Endothelial cell of umbilical vein (primary cell): ENCODE results near the gene FGF12. TPM values are rescaled to one million over a fixed set of nuclear protein-coding genes. Genes with fewer than 3 reads are reported as not detected.

Source experiments
- BruUV-seq: library from RNA; stranded (reverse); fragments of 400-500 nt; replicated peaks from 2 replicates; lab custom pipeline; 2021; lab: Mats Ljungman, UMichigan
- CTCF ChIA-PET: fragments of 300-600, 350-600 bp; sonication (Branson Sonifier 250); formaldehyde crosslinking; loops from one replicate; lab custom pipeline; 2021; ENCODE audit warnings: antibody characterized with exemption, inconsistent platforms; lab: Charles Lee
- POLR2A ChIA-PET: fragments of 300-600, 350-600 bp; sonication (Branson Sonifier 250); formaldehyde crosslinking; loops from one replicate; lab custom pipeline; 2021; ENCODE audit warnings: antibody characterized with exemption, inconsistent platforms; lab: Charles Lee
- DNase-seq: peaks from one replicate; pipeline ENCODE4 v3.0.0-alpha.2; 2011; ENCODE audit warnings: low read depth, low spot score
- FAIRE-seq: peaks from 2 replicates; lab custom pipeline; 2011; peaks lifted over from hg19 to GRCh38; lab: Jason Lieb, UNC
- H2AFZ ChIP-seq: 2 replicates; pipeline ENCODE4 v1.6.0; 2012; ENCODE audit warnings: low read depth, low read length, control low read depth, inconsistent platforms
- H3K27ac ChIP-seq: 2 replicates; pipeline ENCODE4 v1.5.1; 2011; ENCODE audit warnings: low read depth, mild to moderate bottlenecking, control low read depth, low read length, moderate library complexity; ENCODE audit not compliant: insufficient read depth
- H3K27me3 ChIP-seq, 2 experiments: 2 replicates each; pipeline versions ENCODE4 v1.6.0 to v1.6.1; 2011; ENCODE audit warnings: low read length in 2 of 2, mixed read lengths in 1 of 2; ENCODE audit not compliant: control insufficient read depth in 2 of 2, insufficient read depth in 2 of 2
- H3K36me3 ChIP-seq, 2 experiments: 2 replicates in 1 of 2; 3 replicates in 1 of 2; pipeline ENCODE4 v1.5.1; 2011; ENCODE audit warnings: low read length in 2 of 2, mild to moderate bottlenecking in 1 of 2, moderate library complexity in 1 of 2; ENCODE audit not compliant: control insufficient read depth in 2 of 2, insufficient read depth in 2 of 2; ENCODE audit errors: extremely low read depth in 1 of 2
- H3K4me1 ChIP-seq: 3 replicates; pipeline ENCODE4 v1.5.1; 2011; ENCODE audit warnings: mild to moderate bottlenecking, low read length; ENCODE audit not compliant: control insufficient read depth, insufficient read depth; ENCODE audit errors: extremely low read depth
- H3K4me2 ChIP-seq: 2 replicates; pipeline ENCODE4 v1.6.1; 2011; ENCODE audit warnings: low read length, control low read depth, mixed read lengths; ENCODE audit not compliant: insufficient read depth
- H3K4me3 ChIP-seq, 3 experiments: fragments of 200-600 bp in 1 of 3; sonication (generic), shearing (Covaris generic) in 1 of 3; replicated peaks in 1 of 3; 2 replicates each; pipeline ENCODE4 v1.5.1; 2011 to 2016; ENCODE audit warnings: control low read depth in 3 of 3, low read length in 3 of 3, mild to moderate bottlenecking in 2 of 3, inconsistent platforms in 1 of 3, low read depth in 1 of 3, moderate library complexity in 1 of 3; ENCODE audit not compliant: insufficient read depth in 1 of 3
- H3K79me2 ChIP-seq: 2 replicates; pipeline ENCODE4 v1.6.0; 2012; ENCODE audit warnings: low read length, inconsistent platforms; ENCODE audit not compliant: control insufficient read depth, insufficient read depth
- H3K9ac ChIP-seq: replicated peaks from 2 replicates; pipeline ENCODE3; 2011; ENCODE audit warnings: low read length, control low read depth; ENCODE audit not compliant: insufficient read depth; ENCODE audit errors: extremely low read depth
- H3K9me1 ChIP-seq: replicated peaks from 3 replicates; pipeline ENCODE4 v1.6.0; 2011; ENCODE audit warnings: mild to moderate bottlenecking, low read length; ENCODE audit not compliant: control insufficient read depth, insufficient read depth; ENCODE audit errors: extremely low read depth
- H3K9me3 ChIP-seq: replicated peaks from 2 replicates; pipeline ENCODE4 v1.5.1; 2012; ENCODE audit warnings: low read length, inconsistent platforms; ENCODE audit not compliant: control insufficient read depth, insufficient read depth
- H4K20me1 ChIP-seq: replicated peaks from 2 replicates; pipeline ENCODE3; 2011; ENCODE audit warnings: mild to moderate bottlenecking, low read length; ENCODE audit not compliant: control insufficient read depth, insufficient read depth; ENCODE audit errors: extremely low read depth
- CTCF ChIP-seq, 2 donors: IDR thresholded peaks; 1 replicate in 1 of 2; 2 replicates in 1 of 2; pipeline ENCODE4 v1.5.1; 2011; ENCODE audit warnings: low read length in 2 of 2, mild to moderate bottlenecking in 2 of 2, moderate library complexity in 2 of 2, control low read depth in 1 of 2, inconsistent platforms in 1 of 2, low read depth in 1 of 2; ENCODE audit not compliant: insufficient read depth in 1 of 2; ENCODE audit errors: extremely low read depth in 1 of 2
- EZH2 ChIP-seq: IDR thresholded peaks from 2 replicates; pipeline ENCODE4 v1.6.1; 2012; ENCODE audit warnings: borderline replicate concordance, low read depth, mild to moderate bottlenecking, moderate library complexity, low read length, inconsistent platforms; ENCODE audit not compliant: severe bottlenecking
- FOS ChIP-seq: IDR thresholded peaks from 2 replicates; pipeline ENCODE4 v1.6.1; 2011; ENCODE audit warnings: mild to moderate bottlenecking, low read length, moderate library complexity, borderline replicate concordance; ENCODE audit not compliant: insufficient read depth
- JUN ChIP-seq: IDR thresholded peaks from 2 replicates; pipeline ENCODE4 v1.6.1; 2011; ENCODE audit warnings: borderline replicate concordance, low read depth; ENCODE audit not compliant: insufficient read length, insufficient read depth
- MAX ChIP-seq: IDR thresholded peaks from 2 replicates; pipeline ENCODE4 v1.6.1; 2011; ENCODE audit not compliant: insufficient read depth, insufficient read length
- MYC ChIP-seq: IDR thresholded peaks from one replicate; pipeline ENCODE4 v1.6.1; 2011; ENCODE audit warnings: mild to moderate bottlenecking, low read depth, low read length
- POLR2A ChIP-seq: IDR thresholded peaks from 2 replicates; pipeline ENCODE4 v1.6.1; 2012; ENCODE audit warnings: low read depth, mild to moderate bottlenecking, control low read depth, low read length
- POLR2AphosphoS5 ChIP-seq: IDR thresholded peaks from 2 replicates; pipeline ENCODE4 v1.6.1; 2012; ENCODE audit warnings: low read depth, mild to moderate bottlenecking, control low read depth, low read length, moderate library complexity; ENCODE audit not compliant: insufficient read depth
- dilution Hi-C: fragments of 300-500 bp; cut with MboI; formaldehyde crosslinking; loops from one replicate; pipeline ENCODE4 v1.15.0; 2019; ENCODE audit warnings: low sequenced_read_pairs; ENCODE audit not compliant: extremely low pct_ligation_motif_present
- intact Hi-C: fragments of 100-400 bp; cut with micrococcal nuclease; formaldehyde crosslinking; loops from one replicate; pipeline ENCODE4 v1.10.0; 2022
- polyA plus RNA-seq, 4 experiments: library from polyadenylated mRNA; depleted of rRNA in 3 of 4; stranded (reverse) in 3 of 4; unstranded in 1 of 4; fragments of >200 nt; gene quantifications; 2 replicates each; pipeline versions ENCODE4 v1.2.1 to v1.2.3, GENCODE V29; 2011 to 2012; ENCODE audit warnings: missing spikeins in 1 of 4
- total RNA-seq: library from RNA; stranded (reverse); gene quantifications from 2 replicates; pipeline ENCODE4 v1.2.3, GENCODE V29; 2021

FGF12 gene
- total and polyA plus RNA-seq, 2 donors (not counting 3 experiments of a cell fraction or from before 2014, with no cell fraction given), result 0.72 to 2.5 TPM

GRCh38 chr3:192449036-192449435 is 278.3 kb downstream of the FGF12 start:
- H3K9me1 ChIP-seq, result no peaks in the 10 kb centered on the region
- DNase-seq (no peak), FAIRE-seq (peak; percentile 18)
- intact Hi-C loops, result loop anchor here (10.0 kb wide), 1 partner anchor 1204 kb away; no protein-coding TSS in a partner anchor
- H2AFZ ChIP-seq, result no peak overlapping the region
- ChIA-PET POLR2A (no interaction called here), CTCF (interaction anchor here (0.6 to 2.2 kb wide), 15 partner anchors 9 to 1314 kb away, joined by 3 to 8 read pairs (median 4); no protein-coding TSS in a partner anchor)
- no peak overlapping the region for H3K4me2 ChIP-seq
- no peaks in the 10 kb centered on the region for H4K20me1 ChIP-seq
- peaks cover 10 to 46% of the 10 kb centered on the region in 2 experiments for H3K27me3 ChIP-seq
- H3K9me3 ChIP-seq, result no peaks in the 10 kb centered on the region
- no peak overlapping the region for H3K27ac ChIP-seq
- H3K36me3 ChIP-seq, result no peaks in the 10 kb centered on the region
- dilution Hi-C loops, result no loop called here
- no TSS peak for BruUV-seq
- no peak overlapping the region for H3K4me3 ChIP-seq
- H3K79me2 ChIP-seq, result no peaks in the 10 kb centered on the region
- H3K9ac ChIP-seq, result no peak overlapping the region
- peaks cover 1% of the 10 kb centered on the region for H3K4me1 ChIP-seq
- TF ChIP-seq POLR2A (no peak), MYC (no peak), FOS (no peak), CTCF (IDR thresholded peaks at IDR 0.05; ENCODE audit: extremely low read depth in 1 of 2, insufficient read depth in 1 of 2, low read depth in 1 of 2, low read length in 2 of 2) (peak; percentile 7 to 28), POLR2AphosphoS5 (no peak), JUN (no peak), EZH2 (no peak), MAX (no peak)
